ENCODE results near the gene BEND5. TPM values are rescaled to one million over a fixed set of nuclear protein-coding genes. Genes with fewer than 3 reads are reported as not detected.

The BEND5 gene
- total RNA-seq, 1 donor, result 0.72 TPM

DNA sequence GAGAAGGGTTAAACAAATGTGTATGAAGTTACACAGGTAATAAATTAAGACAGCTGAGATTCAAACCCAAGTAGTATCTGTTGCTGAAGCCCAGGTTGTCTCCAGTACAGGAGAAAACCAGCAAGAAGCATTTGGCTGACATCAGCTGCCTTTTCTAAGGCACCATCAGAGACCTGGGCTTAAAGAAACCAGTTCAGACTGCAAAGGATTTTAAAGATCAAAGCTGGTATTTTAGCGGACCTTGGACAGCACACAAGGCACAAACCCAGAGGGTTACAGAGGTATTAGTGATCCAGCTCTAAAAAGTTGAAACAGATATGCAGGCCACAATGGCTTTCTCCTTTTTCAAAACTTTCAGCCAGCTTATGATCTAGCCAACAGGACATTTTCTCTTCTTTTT, 23.4 kb downstream of the BEND5 start:
- Histone ChIP-seq H3K27me3 (ENCODE audit: insufficient read depth, low read length) (no peaks in the 10 kb centered on the region), H3K27ac (ENCODE audit: low read depth, low read length) (no peak overlapping the region), H3K4me1 (ENCODE audit: insufficient read depth, low read length) (no peaks in the 10 kb centered on the region), H3K36me3 (ENCODE audit: insufficient read depth, low read length) (no peaks in the 10 kb centered on the region), H3K79me2 (ENCODE audit: insufficient read depth, low read length) (no peaks in the 10 kb centered on the region), H3K4me2 (ENCODE audit: insufficient read depth, low read length) (no peak overlapping the region), H3K4me3 (ENCODE audit: insufficient read depth, low read length) (no peak overlapping the region), H4K20me1 (ENCODE audit: insufficient read depth, low read length) (no peaks in the 10 kb centered on the region), H2AFZ (ENCODE audit: low read length) (no peak overlapping the region), H3K9me3 (ENCODE audit: low read depth, low read length) (no peaks in the 10 kb centered on the region)
- TF ChIP-seq, protein P1, sequence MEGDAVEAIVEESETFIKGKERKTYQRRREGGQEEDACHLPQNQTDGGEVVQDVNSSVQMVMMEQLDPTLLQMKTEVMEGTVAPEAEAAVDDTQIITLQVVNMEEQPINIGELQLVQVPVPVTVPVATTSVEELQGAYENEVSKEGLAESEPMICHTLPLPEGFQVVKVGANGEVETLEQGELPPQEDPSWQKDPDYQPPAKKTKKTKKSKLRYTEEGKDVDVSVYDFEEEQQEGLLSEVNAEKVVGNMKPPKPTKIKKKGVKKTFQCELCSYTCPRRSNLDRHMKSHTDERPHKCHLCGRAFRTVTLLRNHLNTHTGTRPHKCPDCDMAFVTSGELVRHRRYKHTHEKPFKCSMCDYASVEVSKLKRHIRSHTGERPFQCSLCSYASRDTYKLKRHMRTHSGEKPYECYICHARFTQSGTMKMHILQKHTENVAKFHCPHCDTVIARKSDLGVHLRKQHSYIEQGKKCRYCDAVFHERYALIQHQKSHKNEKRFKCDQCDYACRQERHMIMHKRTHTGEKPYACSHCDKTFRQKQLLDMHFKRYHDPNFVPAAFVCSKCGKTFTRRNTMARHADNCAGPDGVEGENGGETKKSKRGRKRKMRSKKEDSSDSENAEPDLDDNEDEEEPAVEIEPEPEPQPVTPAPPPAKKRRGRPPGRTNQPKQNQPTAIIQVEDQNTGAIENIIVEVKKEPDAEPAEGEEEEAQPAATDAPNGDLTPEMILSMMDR (IDR thresholded peaks at IDR 0.05; ENCODE audit: extremely low read depth, low read depth, low read length), result no peak
- no peak for DNase-seq (ENCODE audit: insufficient read length, low spot score, missing footprints)

GRCh38 chr1:48750109-48750508, 26.6 kb downstream of the BEND5 start:
- H3K27ac ChIP-seq (ENCODE audit: low read depth, low read length), result no peak overlapping the region
- H3K4me1 ChIP-seq (ENCODE audit: insufficient read depth, low read length), result no peaks in the 10 kb centered on the region
- H3K4me3 ChIP-seq (ENCODE audit: insufficient read depth, low read length), result no peak overlapping the region
- no peaks in the 10 kb centered on the region for H3K9me3 ChIP-seq (ENCODE audit: low read depth, low read length)
- TF ChIP-seq, protein P1 (IDR thresholded peaks at IDR 0.05; ENCODE audit: extremely low read depth, low read depth, low read length), result no peak
- no peak for DNase-seq (ENCODE audit: insufficient read length, low spot score, missing footprints)
- H2AFZ ChIP-seq (ENCODE audit: low read length), result no peak overlapping the region
- no peaks in the 10 kb centered on the region for H3K27me3 ChIP-seq (ENCODE audit: insufficient read depth, low read length)
- no peaks in the 10 kb centered on the region for H4K20me1 ChIP-seq (ENCODE audit: insufficient read depth, low read length)
- no peaks in the 10 kb centered on the region for H3K79me2 ChIP-seq (ENCODE audit: insufficient read depth, low read length)
- H3K4me2 ChIP-seq (ENCODE audit: insufficient read depth, low read length), result no peak overlapping the region
- H3K36me3 ChIP-seq (ENCODE audit: insufficient read depth, low read length), result no peaks in the 10 kb centered on the region

DNA sequence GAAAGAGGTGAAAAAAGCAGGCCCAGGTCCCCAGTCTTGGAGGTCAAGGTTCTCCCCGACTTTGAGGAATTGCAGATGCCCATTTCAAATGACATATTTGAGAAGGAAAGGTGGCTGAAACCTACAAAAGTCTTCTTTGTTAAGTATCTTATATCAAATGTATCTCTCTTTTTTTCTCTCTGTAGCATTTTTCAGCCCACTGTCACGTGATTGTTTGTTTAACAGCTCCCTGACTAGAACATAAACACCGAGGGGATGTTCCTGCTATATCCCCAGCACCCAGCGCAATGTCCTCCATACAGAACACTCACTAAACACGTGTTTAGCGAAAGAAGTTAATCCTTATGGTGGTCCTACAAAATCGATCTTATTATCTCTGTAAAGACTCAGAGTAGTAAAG, 27.6 kb downstream of the BEND5 start:
- Histone ChIP-seq H3K4me3 (ENCODE audit: insufficient read depth, low read length) (no peak overlapping the region), H3K27ac (ENCODE audit: low read depth, low read length) (no peak overlapping the region), H3K27me3 (ENCODE audit: insufficient read depth, low read length) (no peaks in the 10 kb centered on the region), H4K20me1 (ENCODE audit: insufficient read depth, low read length) (no peaks in the 10 kb centered on the region), H3K9me3 (ENCODE audit: low read depth, low read length) (no peaks in the 10 kb centered on the region), H3K79me2 (ENCODE audit: insufficient read depth, low read length) (no peaks in the 10 kb centered on the region), H3K4me1 (ENCODE audit: insufficient read depth, low read length) (no peaks in the 10 kb centered on the region), H3K4me2 (ENCODE audit: insufficient read depth, low read length) (no peak overlapping the region), H3K36me3 (ENCODE audit: insufficient read depth, low read length) (no peaks in the 10 kb centered on the region), H2AFZ (ENCODE audit: low read length) (no peak overlapping the region)
- TF ChIP-seq, protein P1 (IDR thresholded peaks at IDR 0.05; ENCODE audit: extremely low read depth, low read depth, low read length), result no peak
- DNase-seq (ENCODE audit: insufficient read length, low spot score, missing footprints), result no peak

DNA sequence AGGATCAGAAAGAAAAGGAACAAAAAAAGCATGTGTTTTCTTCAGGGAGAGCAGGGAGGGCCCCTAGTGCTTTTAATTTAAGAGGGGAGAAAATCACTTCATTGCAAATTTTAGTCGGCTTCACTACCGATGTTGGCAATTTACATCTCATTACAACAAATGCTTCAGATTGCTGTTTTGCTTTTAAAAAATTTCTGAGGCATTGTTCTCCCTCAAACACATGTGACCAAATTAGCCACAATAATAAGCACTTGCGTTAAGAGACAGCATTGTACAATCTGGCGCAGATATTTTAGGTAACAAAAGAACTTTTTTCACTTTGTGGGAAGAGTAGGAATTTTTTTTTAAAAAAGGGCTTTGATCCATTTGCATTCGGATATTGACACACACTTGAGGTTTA, 29.8 kb downstream of the BEND5 start:
- Histone ChIP-seq H3K27ac (ENCODE audit: low read depth, low read length) (no peak overlapping the region), H3K4me2 (ENCODE audit: insufficient read depth, low read length) (no peak overlapping the region), H4K20me1 (ENCODE audit: insufficient read depth, low read length) (no peaks in the 10 kb centered on the region), H3K36me3 (ENCODE audit: insufficient read depth, low read length) (no peaks in the 10 kb centered on the region), H3K4me3 (ENCODE audit: insufficient read depth, low read length) (no peak overlapping the region), H3K27me3 (ENCODE audit: insufficient read depth, low read length) (no peaks in the 10 kb centered on the region), H2AFZ (ENCODE audit: low read length) (no peak overlapping the region), H3K4me1 (ENCODE audit: insufficient read depth, low read length) (no peaks in the 10 kb centered on the region), H3K9me3 (ENCODE audit: low read depth, low read length) (no peaks in the 10 kb centered on the region), H3K79me2 (ENCODE audit: insufficient read depth, low read length) (no peaks in the 10 kb centered on the region)
- no peak for DNase-seq (ENCODE audit: insufficient read length, low spot score, missing footprints)
- TF ChIP-seq, protein P1 (IDR thresholded peaks at IDR 0.05; ENCODE audit: extremely low read depth, low read depth, low read length), result no peak

Measured in osteoblast (primary cell).